HG03108 (cell line): Measurements from ENCODE around the gene SYCE3.
A peak's percentile ranks its signal among the peaks of the same experiment; 100 is the strongest.

Experiments
- ATAC-seq: cut with Tn5 transposase; IDR thresholded peaks from one replicate; pipeline ENCODE4 v1.9.1; 2021; ENCODE audit warnings: moderate library complexity; ENCODE audit not compliant: unreplicated experiment

The SYCE3 gene

DNA sequence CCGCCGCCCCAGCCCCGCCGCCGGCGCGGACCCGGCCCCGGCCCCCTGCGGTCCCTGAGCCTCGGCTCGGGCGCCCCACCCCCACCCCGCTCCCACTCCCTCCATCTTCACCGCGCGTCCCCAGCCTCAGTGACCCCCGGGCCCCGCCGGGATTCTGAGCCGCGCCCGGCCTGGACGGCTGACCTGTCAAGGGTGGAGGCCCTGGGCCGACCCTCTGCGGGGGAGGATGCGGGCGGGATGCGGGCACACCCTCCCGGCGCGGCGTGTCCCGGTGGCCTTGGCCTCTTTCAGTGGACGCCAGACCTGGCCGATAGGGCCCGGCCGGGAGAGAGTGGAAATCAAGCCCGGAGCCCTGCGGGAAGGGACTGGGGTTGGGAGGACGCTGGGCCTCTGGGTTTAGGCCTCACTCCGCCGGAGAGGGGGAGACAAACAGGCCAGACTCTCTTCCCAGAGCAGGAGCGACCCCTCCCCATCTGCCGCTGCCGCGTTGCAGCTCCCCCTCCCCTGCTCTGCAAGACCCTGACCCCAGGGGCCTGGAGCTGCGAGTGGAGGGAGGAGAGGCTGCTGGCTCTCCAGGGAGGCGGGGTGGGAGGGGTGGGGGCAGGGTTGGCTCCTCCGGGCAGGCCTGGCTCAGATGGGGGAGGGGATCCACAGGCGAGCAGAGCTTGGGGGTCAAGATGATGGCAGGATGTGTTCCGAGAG is 38.4 kb upstream of the SYCE3 start:
- no peak for ATAC-seq

DNA sequence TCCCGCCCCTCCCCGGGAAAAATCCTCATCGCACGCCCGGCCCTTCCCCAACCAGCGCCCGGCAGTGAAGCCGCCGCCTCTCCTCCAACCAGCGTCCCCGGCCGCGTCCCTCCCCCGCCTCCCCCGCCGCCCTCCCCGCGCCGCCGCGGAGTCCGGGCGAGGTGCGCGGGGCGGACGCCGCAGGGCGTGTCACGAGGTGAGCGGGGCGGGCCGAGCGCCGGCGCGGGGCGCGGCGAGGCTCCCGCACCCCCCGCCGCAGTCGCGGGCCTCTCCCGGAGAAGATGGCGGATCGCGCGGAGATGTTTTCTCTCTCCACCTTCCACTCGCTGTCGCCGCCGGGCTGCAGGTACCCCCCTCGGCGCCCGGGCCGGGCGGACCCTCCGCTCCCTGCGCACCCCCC is 37.8 kb upstream of the SYCE3 start, which contains the start of gene MAPK8IP2:
Gene MAPK8IP2 (plus strand): TSS at position 256 of the 400 bp plus-strand sequence. CDS start 26 bp downstream, at position 282.
- no peak for ATAC-seq

DNA sequence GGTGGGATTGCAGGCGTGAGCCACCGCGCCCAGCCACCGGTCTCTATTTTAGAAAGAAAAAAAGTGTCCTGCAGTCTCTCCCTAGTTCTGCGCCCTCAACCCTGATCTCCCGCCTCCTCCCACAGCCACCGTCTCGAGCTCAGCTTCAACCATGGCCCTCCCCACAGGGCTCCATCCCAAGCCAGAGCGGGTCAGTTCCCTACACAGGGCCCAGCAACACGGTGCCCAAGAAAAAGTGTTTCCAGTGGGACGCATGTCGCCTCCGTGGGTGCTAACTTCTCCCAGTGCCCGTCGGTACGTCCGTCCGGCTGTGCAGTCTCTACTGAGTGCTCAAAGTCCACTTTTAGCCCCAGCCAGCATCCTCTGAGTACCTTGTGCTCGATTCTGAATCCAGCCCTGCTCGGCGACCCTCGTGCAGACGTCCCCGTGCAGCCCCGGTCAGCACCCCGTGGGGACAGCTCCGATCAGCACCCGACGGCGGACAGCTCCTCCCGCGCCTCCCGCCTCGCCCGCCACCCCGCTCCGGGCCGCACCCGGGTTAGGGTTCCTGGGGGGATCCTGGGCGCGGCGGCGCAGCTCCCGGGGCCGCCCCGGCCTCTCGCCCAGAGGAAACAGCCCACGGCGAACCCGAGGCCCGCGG is 37.2 kb upstream of the SYCE3 start:
- no peak for ATAC-seq

DNA sequence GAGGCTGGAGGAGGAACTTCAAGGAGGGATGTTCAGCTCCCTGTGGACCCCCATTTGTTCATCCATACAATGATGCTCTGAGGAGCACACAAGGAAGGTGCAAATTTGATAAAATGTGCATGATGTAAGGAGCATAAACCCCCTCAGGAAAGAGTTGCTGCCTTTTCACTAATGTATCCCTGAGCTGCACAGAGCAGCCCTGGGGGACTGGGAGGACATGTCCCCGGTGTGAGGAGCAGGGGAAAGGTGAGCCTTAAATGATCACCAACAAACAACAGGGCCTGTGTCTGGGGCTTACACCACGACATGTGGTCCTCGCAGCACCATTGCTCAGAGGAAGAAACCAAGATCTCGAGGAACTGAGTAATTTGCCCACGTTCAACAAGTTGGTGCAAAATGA is 34.4 kb upstream of the SYCE3 start:
- no peak for ATAC-seq

DNA sequence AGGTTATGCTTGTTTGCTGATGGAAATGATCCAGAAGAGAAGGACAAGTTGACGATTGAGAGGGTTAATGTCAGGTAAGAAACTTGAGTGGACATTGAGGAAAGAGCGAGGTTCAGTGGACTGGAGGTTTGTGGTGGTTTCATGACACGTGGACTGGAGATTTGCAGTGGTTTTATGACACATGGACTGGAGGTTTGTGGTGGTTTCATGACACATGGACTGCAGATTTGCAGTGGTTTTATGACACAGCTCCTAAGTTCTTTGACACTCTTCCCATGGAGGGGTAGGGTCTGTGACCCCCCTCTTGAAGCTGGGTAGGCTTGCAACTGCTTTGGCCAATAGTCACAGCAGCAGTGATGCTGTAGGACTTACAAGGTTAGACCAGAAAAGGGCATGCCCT is 32.5 kb upstream of the SYCE3 start:
- no peak for ATAC-seq

DNA sequence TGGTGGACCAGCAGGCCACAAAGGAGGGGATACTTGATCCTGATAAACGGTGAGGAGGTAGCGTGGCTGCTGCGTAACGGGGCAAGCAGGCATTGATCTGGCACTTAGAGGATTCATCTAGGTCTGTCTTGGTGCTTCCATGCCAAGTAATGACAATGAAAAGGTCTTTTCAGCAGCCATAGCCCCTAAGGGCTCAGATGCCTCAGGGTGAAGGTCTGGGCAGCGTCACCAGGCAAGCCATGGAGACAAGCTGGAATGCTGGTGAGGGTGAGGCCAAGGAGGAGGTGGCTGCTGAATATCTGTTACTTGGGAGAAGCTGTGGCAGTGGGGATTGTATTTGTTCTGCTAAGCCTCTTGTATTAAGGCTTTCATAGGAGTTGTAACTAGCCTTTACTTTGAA is 24.7 kb upstream of the SYCE3 start:
- ATAC-seq: no peak

DNA sequence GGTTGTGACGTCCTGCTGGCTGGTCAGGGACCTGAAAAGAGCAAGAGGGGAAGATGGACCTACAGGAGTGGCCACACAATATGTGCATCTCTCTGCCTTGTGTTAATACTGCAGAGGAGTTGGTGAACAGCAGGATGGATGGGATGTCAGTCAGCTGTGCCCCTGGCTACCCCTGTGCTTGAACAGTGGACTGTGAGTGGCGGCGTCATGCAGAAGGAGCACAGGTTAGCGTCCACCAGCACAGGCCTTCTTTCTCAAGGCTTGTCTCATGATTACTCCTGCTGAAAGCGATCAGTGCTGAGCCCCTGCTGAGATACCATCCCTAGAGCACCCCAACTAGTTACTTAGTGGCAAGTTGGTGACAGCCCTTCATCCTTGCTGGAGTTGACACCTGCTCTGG is 23.7 kb upstream of the SYCE3 start:
- no peak for ATAC-seq

DNA sequence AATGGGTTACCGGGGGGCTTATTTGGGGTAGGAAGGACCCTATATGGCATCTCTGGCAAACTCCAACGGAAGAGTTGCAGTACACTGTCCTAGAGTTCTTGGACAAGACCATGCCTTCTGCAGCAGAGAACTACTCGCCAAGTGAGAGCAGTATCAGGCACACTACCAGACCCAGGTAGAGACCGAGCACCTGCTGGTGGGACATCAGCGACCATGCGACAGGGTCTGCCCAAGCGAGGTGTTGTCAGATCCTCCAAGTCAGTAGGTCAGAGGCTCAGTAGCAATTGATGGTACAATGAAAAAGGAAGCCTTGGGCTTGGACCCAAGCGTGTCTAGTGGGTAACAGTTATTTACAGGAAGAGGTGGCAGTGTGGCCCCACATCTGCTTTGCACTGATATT is 23.1 kb upstream of the SYCE3 start:
- ATAC-seq: no peak

DNA sequence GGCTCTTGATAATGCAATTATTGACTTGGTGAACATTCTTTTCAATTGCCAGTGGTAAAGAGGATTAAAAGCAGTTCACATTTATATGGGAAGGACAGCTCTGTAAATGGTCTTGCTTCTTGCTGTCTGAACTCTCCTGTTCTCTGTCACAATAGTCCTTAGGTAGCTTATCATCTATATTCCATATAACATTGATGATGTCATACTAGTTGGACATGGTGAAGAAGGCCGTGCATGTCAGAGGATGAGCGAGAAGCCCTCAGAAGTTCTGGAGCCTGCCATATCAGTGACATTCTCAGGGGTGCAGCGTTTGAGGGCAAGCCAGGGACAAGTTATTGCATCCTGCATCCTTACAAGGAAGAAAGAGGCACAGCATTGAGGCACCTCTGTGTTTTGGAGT is 22.5 kb upstream of the SYCE3 start:
- ATAC-seq: no peak

DNA sequence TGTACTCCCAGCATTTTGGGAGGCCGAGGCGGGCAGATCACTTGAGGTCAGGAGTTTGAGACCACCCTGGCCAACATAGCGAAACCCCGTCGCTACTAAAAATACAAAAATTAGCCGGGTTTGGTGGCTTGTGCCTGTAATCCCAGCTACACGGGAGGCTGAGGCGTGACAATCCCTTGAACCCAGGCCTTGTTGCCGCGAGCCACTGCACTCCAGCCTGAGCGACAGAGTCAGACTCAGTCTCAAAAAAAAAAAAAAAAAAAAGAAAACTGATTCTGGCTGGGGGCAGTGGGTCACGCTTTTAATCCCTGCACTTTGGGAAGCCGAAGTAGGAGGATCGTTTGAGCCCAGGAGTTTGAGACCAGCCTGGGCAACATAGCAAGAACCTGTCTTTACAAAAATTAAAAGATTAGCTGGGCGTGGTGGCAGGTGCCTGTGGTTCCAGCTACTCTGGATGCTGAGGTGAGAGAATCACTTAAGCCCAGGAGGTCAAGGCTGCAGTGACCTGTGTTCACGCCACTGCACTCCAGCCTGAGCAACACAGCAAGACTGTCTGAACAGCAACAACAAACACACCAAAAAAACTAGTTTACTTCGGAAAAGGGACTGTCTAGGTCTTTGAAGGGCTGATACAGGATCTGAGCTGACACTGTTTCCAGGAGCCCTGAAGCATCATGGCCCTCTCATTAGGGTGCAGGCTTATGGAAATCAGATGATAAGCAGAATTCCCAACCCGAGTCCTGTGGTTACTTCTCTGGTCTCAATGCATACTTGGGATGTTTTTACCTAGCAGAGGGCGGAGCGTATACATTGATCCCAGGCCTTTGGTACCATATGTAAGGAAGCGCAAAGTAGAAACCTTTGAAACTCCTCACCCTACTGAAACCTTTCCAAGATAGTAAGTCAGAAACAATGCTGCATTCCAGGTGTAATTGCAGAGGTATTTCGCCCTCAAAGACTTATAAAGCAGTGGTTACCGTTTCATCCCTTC is 21.7 kb upstream of the SYCE3 start:
- ATAC-seq: no peak

DNA sequence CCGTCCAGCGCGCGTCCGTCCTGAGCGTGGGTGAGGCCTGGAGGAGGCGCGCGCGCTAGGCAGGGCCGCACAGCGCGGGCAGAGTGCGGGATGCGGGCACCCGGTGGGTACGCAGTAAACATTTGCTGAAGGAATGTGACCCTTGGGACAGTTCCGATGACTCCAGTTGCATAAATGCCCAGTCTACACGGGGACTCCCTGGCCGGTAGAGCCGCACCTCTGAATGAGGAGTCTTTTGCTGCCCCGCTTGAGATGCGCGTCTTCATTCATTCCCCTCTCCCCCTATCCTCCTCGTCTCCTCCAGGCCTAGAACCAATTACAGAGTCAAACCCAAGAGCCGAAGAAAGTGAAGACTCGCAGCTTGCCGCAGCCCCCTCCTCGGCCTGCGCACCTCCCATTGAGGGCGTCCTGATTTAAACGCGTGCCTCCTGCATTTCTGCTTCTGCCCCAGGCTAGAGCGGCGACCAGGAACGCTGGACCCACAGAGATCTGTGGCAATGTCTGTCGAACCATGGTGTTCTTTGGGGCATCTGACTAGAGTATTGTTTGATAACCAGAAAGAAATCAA is 20.7 kb upstream of the SYCE3 start:
- peak; percentile 17 for ATAC-seq

DNA sequence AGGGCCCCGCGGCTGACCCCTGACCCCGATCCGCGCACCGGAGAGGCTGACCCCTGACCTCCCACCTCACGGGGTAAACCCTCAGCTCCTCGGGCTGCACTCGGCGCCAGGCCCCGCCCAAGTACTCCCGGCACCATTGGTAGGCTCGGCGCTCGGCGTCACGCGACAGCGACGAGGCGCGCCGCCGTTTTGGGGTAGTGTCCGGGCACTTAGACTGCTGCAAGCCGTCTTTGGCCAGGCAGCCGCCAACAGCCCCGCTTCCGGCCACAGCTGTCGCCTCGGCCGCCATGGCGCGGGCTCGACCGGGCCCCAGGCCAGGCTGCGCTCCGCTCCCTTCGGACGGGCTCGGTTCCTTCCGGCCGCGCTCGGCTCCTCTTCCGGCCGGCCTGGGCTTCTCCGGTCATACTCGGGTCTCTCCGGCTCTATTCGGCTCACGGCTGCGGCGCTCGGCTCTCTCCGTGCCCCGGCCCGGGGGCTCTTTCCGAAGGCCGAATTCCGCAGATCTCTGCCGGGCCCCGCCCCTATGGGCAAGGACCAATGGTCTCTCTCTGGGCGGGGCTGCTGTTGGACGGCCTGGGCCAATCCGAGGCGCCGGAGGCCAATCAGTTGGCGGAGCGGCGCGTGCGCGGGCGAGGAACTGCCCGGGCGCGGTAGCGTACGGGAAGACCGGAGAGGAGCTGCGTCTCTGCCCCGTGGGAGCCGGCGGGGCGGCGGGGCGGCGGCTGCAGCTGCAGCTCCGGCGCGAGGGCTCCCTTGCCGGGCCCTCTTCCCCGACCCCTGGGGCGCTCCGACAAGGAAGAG is 20.0 kb upstream of the SYCE3 start, which contains the start of gene CHKB:
Gene CHKB (minus strand): TSS at position 357 of the 801 bp plus-strand sequence. CDS start 68 bp downstream, at position 289.
- ATAC-seq: peak; percentile 89

DNA sequence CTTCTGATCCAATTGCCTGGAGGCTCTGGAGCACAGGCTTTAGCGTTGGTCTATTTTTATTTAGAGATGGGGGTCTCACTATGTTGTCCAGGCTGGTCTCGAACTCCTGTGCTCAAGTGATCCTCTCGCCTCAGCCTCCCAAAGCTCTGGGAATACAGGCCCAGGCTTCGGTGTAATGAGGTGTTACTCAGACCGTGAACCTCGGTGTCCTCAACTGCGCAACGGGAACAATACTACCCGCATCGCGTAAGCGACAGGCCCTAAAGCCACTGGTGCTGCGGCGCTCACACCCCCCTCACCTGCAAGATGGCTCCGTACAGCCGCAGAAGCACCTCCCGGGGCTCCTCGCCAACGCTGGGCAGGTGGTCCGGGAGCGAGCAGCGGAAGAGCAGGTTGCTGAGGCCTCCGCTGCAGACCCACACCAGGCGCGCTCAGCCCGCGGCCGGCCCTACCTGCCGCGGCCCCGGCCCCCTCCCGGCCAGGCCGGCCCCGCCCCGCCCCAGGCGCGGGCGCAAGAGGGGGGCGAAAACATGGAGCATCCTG is 19.3 kb upstream of the SYCE3 start:
- no peak for ATAC-seq

DNA sequence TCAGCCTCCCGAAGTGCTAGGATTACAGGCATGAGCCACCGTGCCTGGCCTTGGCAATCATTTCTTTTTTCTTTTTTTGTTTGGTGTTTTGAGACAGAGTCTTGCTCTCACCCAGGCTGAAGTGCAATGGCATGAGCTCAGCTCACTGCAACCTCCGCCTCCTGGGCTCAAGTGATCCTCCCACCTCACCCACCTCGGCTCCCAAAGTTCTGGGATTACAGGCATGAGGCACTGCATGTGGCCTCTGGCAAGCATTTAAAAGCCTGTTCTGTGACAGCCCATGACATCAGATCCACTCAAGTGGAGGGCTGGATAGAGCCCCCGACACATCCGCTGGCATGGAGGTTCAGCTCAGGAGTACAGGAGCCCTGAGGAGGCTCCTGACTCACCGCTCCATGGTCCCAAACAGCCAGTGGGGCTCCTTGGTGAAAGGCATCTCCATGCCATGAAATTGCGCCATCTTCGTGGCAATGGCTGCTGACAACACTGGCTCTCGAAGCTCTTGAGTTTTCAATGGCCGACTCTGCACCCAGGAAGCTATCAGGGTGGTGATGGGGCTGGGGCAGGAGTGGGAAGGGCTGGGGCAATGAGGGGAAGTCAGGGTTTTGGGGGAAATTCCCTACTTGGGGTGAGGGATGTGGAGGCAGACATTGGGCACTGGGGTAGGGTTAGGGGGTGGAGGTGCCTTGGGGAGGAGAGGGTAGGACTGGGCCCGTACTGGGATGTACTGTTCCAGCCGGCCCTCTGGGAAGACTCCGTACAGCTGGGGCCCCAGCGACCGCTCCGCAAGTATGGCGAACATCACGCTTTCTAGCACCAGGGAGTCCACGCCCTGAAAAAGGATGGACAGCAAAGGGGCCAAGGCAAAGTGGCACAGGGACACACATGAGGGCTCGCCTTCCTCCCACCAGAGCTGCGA is 18.6 kb upstream of the SYCE3 start:
- ATAC-seq: no peak

DNA sequence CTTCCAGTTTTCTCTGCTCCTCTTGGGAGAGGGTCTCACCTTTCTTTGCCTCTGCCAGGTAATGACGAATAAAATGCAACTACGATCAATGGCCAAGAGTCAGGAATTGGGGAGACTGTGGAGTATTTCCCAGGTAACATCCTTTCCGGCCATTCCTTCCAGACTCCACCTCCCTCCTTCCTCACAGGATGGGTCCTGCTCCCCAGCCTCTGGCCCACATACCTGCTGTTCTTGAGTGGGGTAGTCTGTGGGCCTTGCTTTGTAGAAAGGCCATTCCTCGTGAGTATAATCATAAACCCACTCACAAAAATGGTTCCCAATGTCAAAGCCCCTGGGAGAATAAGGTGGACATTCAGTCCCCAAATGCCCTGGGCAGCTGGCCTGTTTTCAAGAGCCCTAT is 17.0 kb upstream of the SYCE3 start:
- no peak for ATAC-seq

DNA sequence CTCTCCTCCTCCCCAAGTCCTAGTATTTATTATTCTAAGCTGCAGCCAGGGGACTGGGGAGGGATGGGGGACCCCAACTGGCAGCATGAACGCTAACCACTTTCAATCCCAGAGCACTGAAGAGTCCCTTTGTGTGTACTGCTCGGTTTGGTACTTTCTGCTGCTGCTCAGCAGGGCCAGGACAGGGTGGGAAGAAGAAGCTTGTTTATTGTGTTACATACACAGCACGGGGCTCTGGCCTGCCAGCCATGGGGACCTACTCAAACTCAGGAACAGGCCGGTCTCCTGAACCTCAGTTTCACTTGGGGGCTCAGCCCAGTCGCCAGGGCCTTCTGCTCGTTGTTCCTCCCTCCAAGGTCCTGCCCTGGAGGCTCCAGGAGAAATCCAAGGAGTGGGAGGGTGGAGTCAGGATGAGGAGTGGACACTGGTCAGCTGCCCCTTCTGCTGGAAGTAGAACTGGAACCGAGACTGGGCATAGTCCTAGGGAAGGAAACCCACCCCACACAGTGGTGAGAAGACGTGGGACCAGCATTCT is 16.1 kb upstream of the SYCE3 start:
- no peak for ATAC-seq

DNA sequence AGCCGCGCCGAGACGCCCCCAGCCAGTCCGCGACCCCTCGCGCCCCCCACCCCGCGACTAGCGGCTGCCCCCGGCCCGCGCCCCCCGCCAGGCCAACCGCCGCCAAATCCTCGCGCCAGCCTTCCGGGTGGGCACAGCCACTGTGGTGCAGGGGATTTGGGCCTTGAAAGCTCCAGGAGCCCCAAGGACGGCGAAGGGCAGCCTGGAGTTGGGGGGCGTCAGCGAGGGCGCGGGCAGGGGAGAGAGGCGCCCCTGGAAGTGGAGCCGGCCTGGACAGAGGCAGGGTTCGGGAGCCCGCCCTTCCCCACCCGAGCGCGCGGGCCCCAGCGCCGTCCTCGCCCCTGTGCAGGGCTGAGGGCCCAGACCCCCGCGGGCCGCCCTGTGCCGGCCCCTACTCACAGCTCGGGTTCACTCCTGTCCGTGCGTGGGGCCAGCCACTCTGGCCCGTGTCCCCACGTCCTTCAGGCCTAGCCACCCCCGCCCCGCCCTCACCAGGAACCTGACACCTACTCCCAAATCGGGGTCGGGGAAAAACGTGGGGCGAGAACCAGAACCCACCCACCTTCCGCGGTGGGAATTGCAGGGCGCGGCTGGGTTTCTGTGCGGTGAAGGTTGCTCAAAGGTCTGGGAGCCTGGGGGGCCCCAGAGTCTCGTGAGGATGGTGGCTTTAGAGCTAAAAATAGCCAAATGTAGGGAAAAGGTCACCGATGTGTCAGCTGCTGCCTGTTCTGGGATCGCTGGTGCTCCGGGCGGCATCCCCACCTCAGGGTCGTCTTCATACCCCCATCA is 15.5 kb upstream of the SYCE3 start, which contains the start of gene CPT1B:
Gene CPT1B (minus strand): TSS at position 441 of the 789 bp plus-strand sequence. CDS start 512 bp downstream, outside the sequence.
- no peak for ATAC-seq

DNA sequence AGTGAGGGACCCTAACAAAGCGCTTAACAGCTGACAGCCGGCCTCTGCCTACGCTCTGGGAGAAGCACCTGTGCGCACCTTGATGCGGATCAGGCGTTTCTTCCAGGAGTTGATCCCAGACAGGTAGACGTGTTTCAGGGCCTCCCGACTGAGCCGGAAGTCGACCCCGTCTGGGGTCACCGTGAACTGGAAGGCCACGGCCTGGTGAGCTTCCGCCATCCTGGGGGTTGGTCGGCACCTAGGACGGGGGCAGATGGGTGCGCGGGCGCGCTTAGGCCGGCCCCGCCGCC is 14.9 kb upstream of the SYCE3 start:
- ATAC-seq: no peak
